Measurements from ENCODE around the gene CUL3. TPM values are rescaled to one million over a fixed set of nuclear protein-coding genes. Genes with fewer than 3 reads are reported as not detected.

Gene CUL3
- total and polyA plus RNA-seq, 10 of the 15 experiments (the other 5 are each of a cell fraction or from before 2014, with no cell fraction given): 22.0 to 95.4 (median 53.4) TPM

DNA sequence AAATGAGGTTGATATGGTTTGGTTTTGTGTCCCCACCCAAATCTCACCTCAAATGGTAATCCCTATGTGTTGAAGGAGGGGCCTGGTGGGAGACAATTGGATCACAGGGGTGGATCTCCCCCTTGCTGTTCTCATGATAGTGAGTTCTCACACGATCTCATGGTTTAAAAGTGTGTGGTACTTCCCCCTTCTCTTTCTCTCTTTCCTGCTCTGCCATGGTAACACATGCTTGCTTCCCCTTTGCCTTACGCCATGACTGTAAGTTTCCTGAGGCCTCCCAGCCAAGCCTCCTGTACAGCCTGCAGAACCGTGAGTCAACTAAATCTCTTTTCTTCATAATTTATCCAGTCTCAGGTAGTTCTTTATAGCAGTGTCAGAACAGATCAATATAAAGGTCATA, 158.5 kb downstream of the CUL3 start:
- RAD21 ChIA-PET (ENCODE audit: unreplicated experiment): no interaction called here

More for the DNA sequence above, 158.5 kb downstream of the CUL3 start:
- no peaks in the 10 kb centered on the region for H3K9me3 ChIP-seq (replicated peaks; ENCODE audit: control insufficient read depth, insufficient read depth, low read length)
- in situ Hi-C loops (cut with MboI): no loop called here
- no peak overlapping the region for H3K4me2 ChIP-seq (ENCODE audit: control insufficient read depth, insufficient read depth)
- CTCF ChIA-PET: no interaction called here
- POLR2A ChIA-PET: no interaction called here
- DNase-seq (ENCODE audit: low read depth, low spot score): no peak
- no peaks in the 10 kb centered on the region for H4K20me1 ChIP-seq (ENCODE audit: control insufficient read depth, insufficient read depth)
- no peaks in the 10 kb centered on the region; a peak in 1 of 4 replicates for H3K27me3 ChIP-seq (replicated peaks in 1 of 2; ENCODE audit: control insufficient read depth in 2 of 2, insufficient read depth in 2 of 2, low read length in 1 of 2)
- no peak for ATAC-seq
- TF ChIP-seq MAX (IDR thresholded peaks at IDR 0.05; ENCODE audit: low read depth, low read length) (no peak), NRF1 (conservative IDR thresholded peaks at IDR 0.05; ENCODE audit: low read depth, low read length) (no peak), MYC (IDR thresholded peaks at IDR 0.05; ENCODE audit: insufficient read depth, insufficient read length, insufficient replicate concordance, low read length, severe bottlenecking) (no peak), RAD21 (IDR thresholded peaks at IDR 0.05; ENCODE audit: insufficient read depth, low read depth, low read length) (no peak), IKZF2 (IDR thresholded peaks at IDR 0.05) (no peak)
- TF ChIP-seq, protein P1, sequence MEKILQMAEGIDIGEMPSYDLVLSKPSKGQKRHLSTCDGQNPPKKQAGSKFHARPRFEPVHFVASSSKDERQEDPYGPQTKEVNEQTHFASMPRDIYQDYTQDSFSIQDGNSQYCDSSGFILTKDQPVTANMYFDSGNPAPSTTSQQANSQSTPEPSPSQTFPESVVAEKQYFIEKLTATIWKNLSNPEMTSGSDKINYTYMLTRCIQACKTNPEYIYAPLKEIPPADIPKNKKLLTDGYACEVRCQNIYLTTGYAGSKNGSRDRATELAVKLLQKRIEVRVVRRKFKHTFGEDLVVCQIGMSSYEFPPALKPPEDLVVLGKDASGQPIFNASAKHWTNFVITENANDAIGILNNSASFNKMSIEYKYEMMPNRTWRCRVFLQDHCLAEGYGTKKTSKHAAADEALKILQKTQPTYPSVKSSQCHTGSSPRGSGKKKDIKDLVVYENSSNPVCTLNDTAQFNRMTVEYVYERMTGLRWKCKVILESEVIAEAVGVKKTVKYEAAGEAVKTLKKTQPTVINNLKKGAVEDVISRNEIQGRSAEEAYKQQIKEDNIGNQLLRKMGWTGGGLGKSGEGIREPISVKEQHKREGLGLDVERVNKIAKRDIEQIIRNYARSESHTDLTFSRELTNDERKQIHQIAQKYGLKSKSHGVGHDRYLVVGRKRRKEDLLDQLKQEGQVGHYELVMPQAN (conservative IDR thresholded peaks at IDR 0.05): no peak
- TF ChIP-seq, protein P2, sequence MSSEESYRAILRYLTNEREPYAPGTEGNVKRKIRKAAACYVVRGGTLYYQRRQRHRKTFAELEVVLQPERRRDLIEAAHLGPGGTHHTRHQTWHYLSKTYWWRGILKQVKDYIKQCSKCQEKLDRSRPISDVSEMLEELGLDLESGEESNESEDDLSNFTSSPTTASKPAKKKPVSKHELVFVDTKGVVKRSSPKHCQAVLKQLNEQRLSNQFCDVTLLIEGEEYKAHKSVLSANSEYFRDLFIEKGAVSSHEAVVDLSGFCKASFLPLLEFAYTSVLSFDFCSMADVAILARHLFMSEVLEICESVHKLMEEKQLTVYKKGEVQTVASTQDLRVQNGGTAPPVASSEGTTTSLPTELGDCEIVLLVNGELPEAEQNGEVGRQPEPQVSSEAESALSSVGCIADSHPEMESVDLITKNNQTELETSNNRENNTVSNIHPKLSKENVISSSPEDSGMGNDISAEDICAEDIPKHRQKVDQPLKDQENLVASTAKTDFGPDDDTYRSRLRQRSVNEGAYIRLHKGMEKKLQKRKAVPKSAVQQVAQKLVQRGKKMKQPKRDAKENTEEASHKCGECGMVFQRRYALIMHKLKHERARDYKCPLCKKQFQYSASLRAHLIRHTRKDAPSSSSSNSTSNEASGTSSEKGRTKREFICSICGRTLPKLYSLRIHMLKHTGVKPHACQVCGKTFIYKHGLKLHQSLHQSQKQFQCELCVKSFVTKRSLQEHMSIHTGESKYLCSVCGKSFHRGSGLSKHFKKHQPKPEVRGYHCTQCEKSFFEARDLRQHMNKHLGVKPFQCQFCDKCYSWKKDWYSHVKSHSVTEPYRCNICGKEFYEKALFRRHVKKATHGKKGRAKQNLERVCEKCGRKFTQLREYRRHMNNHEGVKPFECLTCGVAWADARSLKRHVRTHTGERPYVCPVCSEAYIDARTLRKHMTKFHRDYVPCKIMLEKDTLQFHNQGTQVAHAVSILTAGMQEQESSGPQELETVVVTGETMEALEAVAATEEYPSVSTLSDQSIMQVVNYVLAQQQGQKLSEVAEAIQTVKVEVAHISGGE (CRISPR knock-in tag; IDR thresholded peaks at IDR 0.05): no peak
- intact Hi-C loops (cut with micrococcal nuclease; ENCODE audit: unreplicated experiment): no loop called here
- H3K4me1 ChIP-seq (ENCODE audit: control insufficient read depth, insufficient read depth, low read length): no peaks in the 10 kb centered on the region
- no TSS peak for BruUV-seq (replicated peaks)
- 27% methylated on average over 3 of the region's 3 CpGs for WGBS (ENCODE audit: insufficient coverage, insufficient replicate concordance, low lambda C conversion rate, missing lambda C conversion rate)
- SMC1A ChIA-PET (ENCODE audit: uncharacterized antibody, unreplicated experiment): no interaction called here
- H3K36me3 ChIP-seq (ENCODE audit: control insufficient read depth in 2 of 2, insufficient read depth in 2 of 2, low read length in 1 of 2): no peaks in the 10 kb centered on the region
- no peak overlapping the region for H3K9ac ChIP-seq (ENCODE audit: control insufficient read depth, insufficient read depth, low read length)
- no peak overlapping the region for H2AFZ ChIP-seq (ENCODE audit: control insufficient read depth, low read depth, low read length)
- no peak overlapping the region for H3K4me3 ChIP-seq
- H3K27ac ChIP-seq (ENCODE audit: control insufficient read depth, insufficient read depth): no peak overlapping the region
- H3K79me2 ChIP-seq (ENCODE audit: control insufficient read depth, insufficient read depth, low read length): no peaks in the 10 kb centered on the region
- no peak for FAIRE-seq

Measured in GM12878 (cell line).